Activated CD4-positive, alpha-beta T cell treated with anti-CD3 and anti-CD28 coated beads, Interleukin-2, amount 10 ng/mL, durations not matched to agents 24 days and 14 days (primary cell): Measurements from ENCODE around the gene ITGB3. TPM values are rescaled to one million over a fixed set of nuclear protein-coding genes. Genes with fewer than 3 reads are reported as not detected.

ENCODE experiments used
- total RNA-seq: library from RNA; stranded (reverse); gene quantifications from 2 replicates; pipeline ENCODE4 v1.2.3, GENCODE V29; 2022

ITGB3 gene
- total RNA-seq, 1 donor from 2014 or later: not detected

Other genes starting within 250 kb of the ITGB3 start
- gene CDC27, start 64.5 kb upstream of the ITGB3 start, total RNA-seq: 95.4 and 101 TPM in 2 replicates
- not detected in 2 replicates for gene MYL4, start 44.5 kb upstream of the ITGB3 start, total RNA-seq
- gene EFCAB13, start 70.1 kb downstream of the ITGB3 start, total RNA-seq: 1.1 and 1.9 TPM in 2 replicates